SH-SY5Y (cell line): Measurements from ENCODE around the gene CGNL1.

Experiments used
- GATA2 ChIP-seq: IDR thresholded peaks from 2 replicates; pipeline ENCODE4 v1.6.1; 2011; ENCODE audit warnings: mild to moderate bottlenecking, low read depth, low read length
- GATA3 ChIP-seq: IDR thresholded peaks from 2 replicates; pipeline ENCODE4 v1.6.1; 2011; ENCODE audit warnings: low read depth, mild to moderate bottlenecking, low read length, moderate library complexity

DNA sequence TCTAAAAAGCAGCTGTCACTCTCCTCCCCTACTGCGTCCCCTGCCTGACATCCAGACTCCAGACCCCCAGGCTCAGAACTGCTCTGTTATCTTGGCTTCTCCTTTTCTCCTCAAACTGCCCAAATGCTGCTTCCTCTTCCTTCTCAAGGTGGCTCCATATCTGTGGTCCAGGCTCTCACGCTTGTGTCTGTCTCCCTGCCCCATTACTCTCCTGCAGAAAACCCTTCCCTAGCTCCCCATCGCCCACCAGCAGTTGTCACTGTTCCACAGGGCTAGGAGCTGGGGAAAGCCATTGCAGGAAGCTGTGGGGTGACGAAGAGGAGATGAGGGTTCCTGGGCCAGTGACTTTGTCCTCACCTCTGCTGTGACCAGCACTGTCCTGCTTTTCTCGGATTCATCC is 30.7 kb upstream of the CGNL1 start:
- TF ChIP-seq GATA2 (no peak), GATA3 (no peak)
